HG03060 (cell line): Measurements from ENCODE around the gene LAMA3.

Experiments used
- ATAC-seq: cut with Tn5 transposase; IDR thresholded peaks from one replicate; pipeline ENCODE4 v1.9.1; 2021; ENCODE audit warnings: low read depth, moderate number of reproducible peaks; ENCODE audit not compliant: unreplicated experiment

LAMA3 gene

GRCh38 chr18:23842305-23842704 is 153.1 kb downstream of the LAMA3 start:
- ATAC-seq = no peak

DNA sequence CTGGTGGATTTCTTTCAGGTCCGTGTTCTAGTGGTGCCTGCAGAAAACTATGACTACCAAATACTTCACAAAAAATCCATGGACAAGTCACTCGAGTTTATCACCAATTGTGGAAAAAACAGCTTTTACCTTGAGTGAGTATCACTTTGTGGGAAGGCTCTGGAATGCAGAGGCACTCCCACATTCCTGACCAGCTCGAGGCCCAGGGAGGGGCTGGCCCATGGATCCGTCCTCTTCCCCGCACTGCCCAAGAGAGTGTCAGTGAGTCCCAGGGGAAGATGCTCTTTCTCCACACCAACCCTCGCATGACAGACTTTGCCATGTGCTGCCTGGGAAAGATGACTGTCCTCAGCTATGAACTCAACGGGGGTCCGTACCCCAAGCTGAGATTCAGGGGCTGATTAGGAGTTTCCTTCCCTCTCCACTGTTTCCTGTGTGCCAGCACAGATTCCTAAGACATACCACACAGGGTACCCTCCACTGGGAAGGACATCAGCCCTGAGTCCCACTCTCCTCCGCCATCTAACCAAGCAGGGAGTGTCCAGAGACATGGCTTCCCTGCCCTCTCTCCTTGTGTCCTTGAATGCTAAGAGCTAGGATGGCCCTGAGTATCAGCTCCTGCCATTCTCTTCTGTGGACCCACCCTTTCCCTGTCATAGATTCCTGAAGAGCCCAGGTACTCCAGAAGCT is 155.9 kb downstream of the LAMA3 start:
- ATAC-seq = no peak

- no peak for ATAC-seq
Observed at GRCh38 chr18:23845988-23846630, 156.9 kb downstream of the LAMA3 start.

DNA sequence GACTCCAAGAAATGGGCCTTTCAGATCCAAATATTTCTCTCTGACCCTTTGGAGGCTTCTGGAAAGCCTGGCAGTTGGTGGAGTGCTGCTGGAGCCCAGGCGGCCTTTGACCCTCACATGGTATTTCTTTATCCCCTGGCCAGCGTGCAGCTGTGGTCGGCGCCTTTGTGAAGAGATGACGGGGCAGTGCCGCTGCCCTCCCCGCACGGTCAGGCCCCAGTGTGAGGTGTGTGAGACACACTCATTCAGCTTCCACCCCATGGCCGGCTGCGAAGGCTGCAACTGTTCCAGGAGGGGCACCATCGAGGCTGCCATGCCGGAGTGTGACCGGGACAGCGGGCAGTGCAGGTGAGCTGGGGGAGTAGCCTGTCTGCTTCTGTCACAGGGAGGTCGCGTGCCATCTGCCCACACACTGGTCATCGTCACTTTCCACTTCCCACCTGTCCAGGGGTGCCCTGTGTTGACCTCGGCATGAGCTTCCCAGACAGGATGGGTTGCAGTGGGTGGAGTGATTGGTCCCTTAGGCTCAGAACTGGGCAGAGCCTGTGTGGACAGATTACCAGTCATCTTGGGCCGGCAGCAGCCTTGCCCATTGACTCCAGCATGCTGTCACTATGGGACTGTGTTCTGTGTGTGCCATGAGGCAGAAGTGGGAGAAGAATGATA is 158.2 kb downstream of the LAMA3 start:
- ATAC-seq = no peak

DNA sequence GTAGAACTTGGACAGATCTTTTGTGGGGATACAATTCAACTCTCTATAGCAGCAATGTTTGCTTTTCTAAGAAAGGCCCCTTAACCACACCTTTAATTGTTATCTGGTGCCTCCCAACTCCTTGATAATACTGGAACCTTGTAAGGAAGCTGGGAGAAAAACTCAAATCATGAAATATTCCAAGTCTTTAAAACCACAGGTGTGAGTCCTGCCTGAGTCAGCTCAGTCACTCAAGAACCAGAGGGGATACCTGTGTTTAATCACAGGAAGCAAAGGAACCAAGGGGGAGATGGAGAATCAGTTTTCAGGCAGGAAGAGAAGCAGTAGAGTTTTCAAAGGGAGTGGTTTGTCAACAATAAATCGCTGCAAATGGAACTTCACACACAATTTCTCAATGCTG is 159.9 kb downstream of the LAMA3 start:
- no peak for ATAC-seq

DNA sequence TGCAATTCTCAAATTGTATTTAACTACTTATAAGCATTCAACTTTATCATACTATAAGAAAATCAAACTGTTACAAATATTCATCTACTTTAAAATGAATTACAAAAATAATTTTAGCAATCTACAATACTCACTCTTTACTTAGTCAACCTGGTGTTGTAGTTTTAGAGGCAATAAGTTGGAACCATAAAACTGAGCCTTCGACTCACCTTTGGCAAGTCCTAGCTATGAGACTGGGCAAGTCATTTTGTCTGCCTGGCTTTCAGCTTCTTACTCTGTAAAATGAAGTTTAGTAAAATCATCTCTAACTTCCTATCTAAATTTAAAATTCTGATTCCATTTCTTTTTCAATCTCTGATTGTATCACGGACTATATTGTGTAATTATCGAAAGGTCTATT is 161.0 kb downstream of the LAMA3 start:
- no peak for ATAC-seq

DNA sequence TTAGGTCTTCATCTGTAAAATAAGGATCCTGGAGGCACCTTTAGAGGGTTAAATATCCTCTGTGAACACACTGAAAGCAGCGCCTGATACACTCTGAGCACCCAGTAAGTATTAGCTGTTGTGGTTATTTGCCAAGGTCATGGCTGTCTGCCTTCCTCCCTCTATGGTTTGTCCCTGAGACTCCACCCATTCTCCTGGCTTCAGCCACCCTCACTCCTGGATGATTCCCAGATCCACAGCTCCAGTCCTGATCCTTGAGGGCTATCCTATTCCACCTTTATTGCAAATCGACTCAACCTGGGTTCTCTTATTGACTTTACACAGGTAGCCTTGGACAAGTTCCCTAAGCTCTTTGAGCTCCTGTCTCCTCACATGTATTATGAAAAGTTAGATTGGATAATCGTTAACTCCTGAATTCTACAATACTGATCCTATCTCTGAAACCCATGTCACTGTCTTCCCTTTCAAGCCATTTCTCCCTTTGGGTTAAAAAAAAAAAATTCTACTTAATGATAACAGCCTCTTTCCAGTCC is 162.3 kb downstream of the LAMA3 start:
- ATAC-seq = no peak

- ATAC-seq = no peak
Observed at GRCh38 chr18:23852236-23853045, 163.2 kb downstream of the LAMA3 start.

DNA sequence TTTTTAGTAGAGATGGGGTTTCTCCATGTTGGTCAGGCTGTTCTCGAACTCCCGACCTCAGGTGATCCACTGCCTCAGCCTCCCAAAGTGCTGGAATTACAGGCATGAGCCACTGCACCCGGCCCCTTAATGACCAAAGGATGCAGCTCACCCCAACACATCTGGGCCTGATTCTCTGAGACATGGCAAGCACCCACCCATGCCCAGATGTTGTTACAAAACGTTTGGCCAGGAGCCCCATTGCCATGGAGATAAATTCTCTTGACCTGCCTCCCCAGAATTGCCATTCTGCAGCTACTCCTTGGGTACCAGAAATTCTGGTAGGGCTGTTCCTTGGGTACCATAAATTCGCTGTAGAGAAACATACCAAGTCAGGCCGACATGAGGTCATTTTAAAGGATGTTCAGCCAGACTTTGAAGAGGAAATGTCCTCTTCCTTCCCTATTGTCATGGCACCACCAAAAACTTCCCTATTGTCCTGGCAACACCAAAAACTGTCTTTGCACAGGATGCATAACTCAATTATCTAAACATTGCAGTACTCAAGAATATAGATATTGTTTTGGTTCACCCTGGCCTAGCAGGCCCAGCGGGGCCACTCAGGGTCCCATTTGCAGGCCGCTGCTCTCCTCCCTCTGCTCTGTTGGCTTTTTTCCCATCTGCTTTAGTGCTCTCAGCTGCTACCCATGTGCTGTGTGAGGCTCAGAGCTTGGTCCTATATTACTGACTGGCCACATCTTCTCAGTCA is 164.4 kb downstream of the LAMA3 start:
- no peak for ATAC-seq

DNA sequence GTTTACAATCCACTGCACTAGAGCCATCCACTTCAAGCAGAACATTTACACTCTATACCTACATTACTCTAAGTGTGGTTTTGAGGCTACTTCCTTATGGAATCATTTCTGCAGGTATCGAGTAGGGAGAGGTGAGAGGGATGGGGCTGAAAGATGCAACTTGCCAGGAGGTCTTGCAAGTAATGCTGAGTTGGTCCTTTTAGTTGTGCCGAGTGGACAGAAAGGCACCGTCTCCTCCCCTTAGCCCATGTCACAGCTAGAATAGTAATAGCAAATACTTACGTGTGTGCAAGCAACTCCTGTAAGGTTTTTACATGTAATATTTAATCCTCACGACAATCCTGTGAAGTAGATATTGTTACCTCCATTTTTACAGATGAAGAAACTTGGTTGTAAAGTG is 166.5 kb downstream of the LAMA3 start:
- ATAC-seq = no peak

GRCh38 chr18:23856466-23857163 is 167.4 kb downstream of the LAMA3 start:
- no peak for ATAC-seq

GRCh38 chr18:23857164-23857552 is 167.9 kb downstream of the LAMA3 start:
- ATAC-seq = no peak

DNA sequence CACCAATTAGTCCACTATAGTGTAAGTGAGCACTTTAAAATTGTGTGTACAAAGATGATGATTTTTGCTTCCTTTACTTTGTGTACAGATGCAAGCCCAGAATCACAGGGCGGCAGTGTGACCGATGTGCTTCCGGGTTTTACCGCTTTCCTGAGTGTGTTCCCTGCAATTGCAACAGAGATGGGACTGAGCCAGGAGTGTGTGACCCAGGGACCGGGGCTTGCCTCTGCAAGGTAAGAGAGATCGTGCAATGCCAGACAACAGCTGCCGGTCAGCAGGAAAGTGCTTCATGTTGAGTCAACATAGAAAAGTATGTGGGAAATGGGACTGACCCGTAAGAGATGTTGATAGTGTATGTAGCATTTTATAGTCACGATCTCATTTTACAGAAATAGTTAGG is 168.5 kb downstream of the LAMA3 start:
- no peak for ATAC-seq

DNA sequence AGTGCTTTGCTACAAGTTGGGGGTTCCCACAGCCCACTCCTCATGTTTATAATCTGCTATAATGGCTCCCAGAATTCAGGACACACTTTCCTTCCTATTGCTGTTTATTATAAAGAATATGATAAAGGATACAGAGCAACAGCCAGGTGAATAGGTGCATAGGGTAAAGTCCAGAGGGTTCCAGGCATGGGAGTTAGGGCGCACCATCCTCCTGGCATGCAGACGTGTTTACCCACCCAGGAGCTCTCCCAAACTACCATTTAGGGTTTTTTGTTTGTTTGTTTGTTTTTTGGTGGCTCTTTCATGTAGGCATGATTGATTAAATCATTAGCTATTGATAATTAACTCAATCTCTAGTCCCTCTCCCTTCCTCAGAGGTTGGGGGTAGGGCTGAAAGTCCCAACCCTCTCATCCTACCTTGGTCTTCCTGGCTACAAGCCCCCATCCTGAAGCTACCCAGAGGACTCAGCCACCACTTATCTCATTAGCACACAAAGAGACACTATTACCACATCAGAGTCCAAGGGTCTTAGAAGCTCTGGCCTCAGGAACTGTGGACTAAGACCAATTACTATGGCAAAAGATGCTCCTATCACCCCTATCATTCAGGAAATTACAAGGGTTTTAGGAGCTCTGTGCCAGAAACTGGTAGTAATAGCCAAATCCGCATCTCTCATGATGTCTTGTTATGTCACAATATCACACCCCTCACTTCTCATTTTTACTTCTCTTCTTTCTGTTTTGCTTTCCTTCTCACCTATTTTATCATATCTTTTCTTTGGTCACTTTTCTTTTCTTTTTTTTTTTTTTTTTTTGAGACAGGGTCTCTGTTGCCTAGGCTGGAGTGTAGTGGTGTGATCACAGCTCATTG is 170.4 kb downstream of the LAMA3 start:
- ATAC-seq = no peak

DNA sequence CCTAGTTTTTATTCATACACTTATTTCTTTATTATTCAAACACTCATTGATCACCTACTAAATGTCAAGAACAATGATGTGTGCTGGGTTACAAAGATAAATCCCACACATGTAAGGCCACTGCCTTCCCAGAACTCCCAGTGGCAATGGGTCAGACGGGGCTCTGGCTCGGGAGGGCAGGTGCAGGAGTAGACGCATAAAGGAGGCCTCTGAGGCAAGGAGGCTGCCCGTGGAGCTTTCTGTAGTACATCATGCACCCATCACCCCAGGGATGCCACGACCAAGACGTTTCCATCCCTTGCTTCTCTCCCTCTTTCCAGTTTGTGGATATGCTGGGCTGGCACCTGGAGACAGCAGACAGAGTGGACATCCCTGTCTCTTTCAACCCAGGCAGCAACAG is 172.1 kb downstream of the LAMA3 start:
- ATAC-seq = no peak

DNA sequence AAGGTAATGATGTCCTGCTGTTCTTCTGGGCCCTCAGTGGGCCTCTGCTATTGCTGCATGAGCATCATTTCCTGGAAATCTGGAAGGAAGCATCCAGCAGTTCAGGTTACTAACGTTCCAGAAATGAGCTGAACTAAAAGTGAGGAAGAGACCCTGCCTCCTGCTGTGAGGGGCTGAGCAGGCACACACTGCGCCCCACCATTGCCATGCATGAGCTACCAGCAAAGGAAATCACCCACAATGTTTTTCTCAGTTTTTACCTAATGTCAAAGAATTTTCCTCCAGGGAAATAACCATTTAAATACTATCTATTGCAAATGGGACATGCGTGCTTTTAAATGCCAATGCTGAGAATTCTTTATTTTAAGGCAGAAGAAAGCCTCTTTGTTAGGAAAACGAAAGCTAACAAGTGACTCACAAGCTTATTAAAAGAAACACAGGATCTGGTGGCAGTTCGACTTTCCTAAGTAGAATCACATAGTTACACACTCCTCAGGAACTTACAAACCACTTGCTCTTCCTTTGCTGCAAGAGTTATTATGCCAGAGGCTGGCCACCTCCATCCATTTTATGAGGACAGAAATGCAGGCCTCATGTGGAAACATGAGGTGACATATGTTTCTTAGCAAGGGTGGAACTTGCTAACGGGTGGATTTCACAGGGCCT is 172.7 kb downstream of the LAMA3 start:
- no peak for ATAC-seq

DNA sequence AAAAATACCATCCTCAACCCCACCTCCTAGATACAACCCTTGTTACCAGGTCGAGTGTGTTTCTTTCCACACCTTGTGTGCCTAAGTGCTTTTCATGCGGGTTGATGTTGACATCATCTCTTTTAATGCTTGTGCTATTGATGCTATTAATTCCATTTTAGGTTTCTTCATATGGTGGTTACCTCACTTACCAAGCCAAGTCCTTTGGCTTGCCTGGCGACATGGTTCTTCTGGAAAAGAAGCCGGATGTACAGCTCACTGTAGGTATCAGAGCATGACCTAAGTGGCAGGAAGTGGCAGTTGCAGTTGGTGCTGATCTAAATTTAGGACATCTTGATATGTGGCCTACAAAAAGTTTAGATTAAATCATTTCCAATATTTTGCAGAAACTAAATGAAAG is 175.4 kb downstream of the LAMA3 start:
- ATAC-seq = no peak

- no peak for ATAC-seq
Observed at GRCh38 chr18:23867006-23867405, 177.8 kb downstream of the LAMA3 start.
